IPS-20b (cell line): Measurements from ENCODE around the gene MFN2.
"Not testable (repeated sequence)": the region's sequence is repeated elsewhere in the genome, so short reads cannot be mapped to it uniquely, and the experiment has no call there.

Experiments used
- H3K27ac ChIP-seq: one replicate; pipeline ENCODE4 v1.5.1; 2013; ENCODE audit warnings: low read length
- H3K27me3 ChIP-seq: 2 replicates; pipeline ENCODE4 v1.6.1; 2013; ENCODE audit warnings: mild to moderate bottlenecking, low read length, inconsistent platforms; ENCODE audit not compliant: insufficient read depth
- H3K36me3 ChIP-seq: 2 replicates; pipeline ENCODE4 v1.6.1; 2013; ENCODE audit warnings: low read depth, mild to moderate bottlenecking, inconsistent platforms, low read length, moderate library complexity; ENCODE audit not compliant: insufficient read depth
- H3K4me1 ChIP-seq: 2 replicates; pipeline ENCODE4 v1.6.1; 2013; ENCODE audit warnings: mild to moderate bottlenecking, control low read depth, inconsistent platforms, low read length, moderate library complexity; ENCODE audit not compliant: insufficient read depth
- H3K4me3 ChIP-seq: 2 replicates; pipeline ENCODE4 v1.5.1; 2013; ENCODE audit warnings: mild to moderate bottlenecking, low read length, inconsistent platforms
- H3K9ac ChIP-seq: 2 replicates; pipeline ENCODE4 v1.6.1; 2013; ENCODE audit warnings: low read depth, mild to moderate bottlenecking, inconsistent platforms, low read length, moderate library complexity
- H3K9me3 ChIP-seq: 2 replicates; pipeline ENCODE4 v1.6.1; 2013; ENCODE audit warnings: mild to moderate bottlenecking, low read depth, low read length, inconsistent platforms; ENCODE audit not compliant: insufficient read depth

The MFN2 gene

GRCh38 chr1:12032161-12032621 is 51.9 kb downstream of the MFN2 start:
- H3K4me1 ChIP-seq = no peaks in the 10 kb centered on the region
- no peaks in the 10 kb centered on the region for H3K9me3 ChIP-seq
- H3K36me3 ChIP-seq = peaks cover 42% of the 10 kb centered on the region
- H3K9ac ChIP-seq = no peak overlapping the region
- no peak overlapping the region for H3K27ac ChIP-seq
- H3K4me3 ChIP-seq = no peak overlapping the region
- no peaks in the 10 kb centered on the region for H3K27me3 ChIP-seq

GRCh38 chr1:12033441-12033840 is 53.2 kb downstream of the MFN2 start:
- H3K4me3 ChIP-seq, H3K27ac ChIP-seq, H3K9ac ChIP-seq, H3K4me1 ChIP-seq, H3K9me3 ChIP-seq, H3K27me3 ChIP-seq: not testable (repeated sequence)
- H3K36me3 ChIP-seq = peaks cover 29% of the 10 kb centered on the region

DNA sequence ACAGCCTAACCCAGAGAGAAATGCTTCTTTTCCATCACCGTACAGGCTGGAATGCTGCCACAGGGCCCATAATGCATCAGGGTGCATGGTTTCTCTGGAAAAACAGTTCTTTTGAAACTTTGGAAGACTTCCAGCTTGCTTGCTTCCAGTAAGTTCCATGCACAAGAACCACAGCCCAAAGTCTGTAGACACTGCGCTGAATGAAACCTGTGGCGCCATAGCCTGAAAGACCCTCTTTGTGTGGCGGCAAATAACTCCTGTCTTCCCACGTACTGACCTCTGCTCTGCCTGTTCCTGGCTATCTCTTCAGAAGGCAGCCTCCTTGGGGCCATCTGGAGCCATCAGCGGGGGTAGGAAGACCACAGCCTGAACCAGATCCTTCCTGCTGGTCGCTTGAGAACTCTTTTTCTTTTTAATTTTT is 54.1 kb downstream of the MFN2 start:
- Histone ChIP-seq H3K4me1 (no peaks in the 10 kb centered on the region), H3K9me3 (no peaks in the 10 kb centered on the region), H3K9ac (no peak overlapping the region), H3K36me3 (peaks cover 20% of the 10 kb centered on the region), H3K27ac (no peak overlapping the region), H3K4me3 (no peak overlapping the region), H3K27me3 (no peaks in the 10 kb centered on the region)

GRCh38 chr1:12035312-12035711 is 55.1 kb downstream of the MFN2 start:
- H3K36me3 ChIP-seq = peaks cover 10% of the 10 kb centered on the region
- H3K27me3 ChIP-seq = no peaks in the 10 kb centered on the region
- H3K27ac ChIP-seq = no peak overlapping the region
- no peak overlapping the region for H3K4me3 ChIP-seq
- no peaks in the 10 kb centered on the region for H3K4me1 ChIP-seq
- no peaks in the 10 kb centered on the region for H3K9me3 ChIP-seq
- no peak overlapping the region for H3K9ac ChIP-seq

GRCh38 chr1:12037486-12038355 is 57.5 kb downstream of the MFN2 start:
- Histone ChIP-seq H3K9me3 (no peaks in the 10 kb centered on the region), H3K27me3 (no peaks in the 10 kb centered on the region), H3K9ac (no peak overlapping the region), H3K36me3 (no peaks in the 10 kb centered on the region), H3K4me3 (no peak overlapping the region), H3K27ac (no peak overlapping the region), H3K4me1 (no peaks in the 10 kb centered on the region)

GRCh38 chr1:12038356-12039163 is 58.3 kb downstream of the MFN2 start:
- no peaks in the 10 kb centered on the region for H3K36me3 ChIP-seq
- H3K27me3 ChIP-seq = no peaks in the 10 kb centered on the region
- no peak overlapping the region for H3K9ac ChIP-seq
- no peaks in the 10 kb centered on the region for H3K4me1 ChIP-seq
- H3K4me3 ChIP-seq = no peak overlapping the region
- no peak overlapping the region for H3K27ac ChIP-seq
- H3K9me3 ChIP-seq = no peaks in the 10 kb centered on the region

DNA sequence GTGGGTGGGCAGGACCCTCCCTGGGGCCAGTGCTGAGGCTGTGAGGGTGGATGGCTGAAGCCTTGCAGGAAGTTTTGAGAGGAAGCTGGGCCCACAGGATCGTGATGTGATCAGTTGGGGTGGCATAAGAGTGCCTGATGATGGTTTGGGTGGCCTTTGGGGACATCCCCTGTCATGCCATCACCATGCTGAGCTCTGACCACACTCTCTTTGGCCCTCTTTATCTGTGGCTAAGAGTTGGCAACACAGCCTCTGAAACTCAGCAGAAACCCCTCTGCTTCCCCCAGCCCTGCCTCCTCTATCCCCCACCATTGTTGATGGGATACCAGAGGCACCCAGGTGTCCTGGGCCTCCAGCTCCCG is 58.9 kb downstream of the MFN2 start:
- no peaks in the 10 kb centered on the region for H3K4me1 ChIP-seq
- H3K9ac ChIP-seq = no peak overlapping the region
- H3K4me3 ChIP-seq = no peak overlapping the region
- H3K27me3 ChIP-seq = no peaks in the 10 kb centered on the region
- H3K9me3 ChIP-seq = no peaks in the 10 kb centered on the region
- no peaks in the 10 kb centered on the region for H3K36me3 ChIP-seq
- H3K27ac ChIP-seq = no peak overlapping the region

DNA sequence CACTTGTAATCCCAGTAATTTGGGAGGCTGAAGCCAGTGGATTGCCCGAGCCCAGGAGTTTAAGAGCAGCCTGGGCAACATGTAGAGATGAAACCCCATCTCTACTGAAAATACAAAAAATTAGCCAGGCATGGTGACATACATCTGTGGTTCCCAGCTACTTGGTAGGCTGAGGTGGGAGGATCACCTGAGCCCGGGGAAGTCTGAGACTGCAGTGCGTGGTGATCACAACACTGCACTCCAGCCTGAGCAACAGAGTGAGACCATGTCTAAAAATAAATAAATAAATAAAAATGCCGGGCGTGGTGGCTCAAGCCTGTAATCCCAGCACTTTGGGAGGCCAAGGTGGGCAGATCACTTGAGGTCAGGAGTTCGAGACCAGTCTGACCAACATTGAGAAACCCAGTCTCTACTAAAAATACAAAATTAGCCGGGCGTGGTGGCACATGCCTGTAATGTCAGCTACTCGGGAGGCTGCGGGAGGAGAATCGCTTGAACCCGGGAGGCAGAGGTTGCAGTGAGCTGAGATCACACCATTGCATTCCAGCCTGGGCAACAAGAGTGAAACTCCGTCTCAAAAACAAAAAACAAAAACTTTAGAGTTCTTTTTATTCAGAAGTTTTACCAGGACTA is 59.7 kb downstream of the MFN2 start:
- not testable (repeated sequence) for H3K4me3 ChIP-seq, H3K4me1 ChIP-seq, H3K9me3 ChIP-seq, H3K27me3 ChIP-seq, H3K9ac ChIP-seq, H3K36me3 ChIP-seq, H3K27ac ChIP-seq

- Histone ChIP-seq H3K36me3 (no peaks in the 10 kb centered on the region), H3K9ac (no peak overlapping the region), H3K9me3 (no peaks in the 10 kb centered on the region), H3K27ac (no peak overlapping the region), H3K4me3 (no peak overlapping the region), H3K27me3 (no peaks in the 10 kb centered on the region), H3K4me1 (no peaks in the 10 kb centered on the region)
These were observed 60.3 kb downstream of the MFN2 start for GRCh38 chr1:12040457-12041051.

- H3K27me3 ChIP-seq, H3K9me3 ChIP-seq, H3K4me3 ChIP-seq, H3K9ac ChIP-seq, H3K36me3 ChIP-seq, H3K4me1 ChIP-seq, H3K27ac ChIP-seq: not testable (repeated sequence)
These were observed 64.1 kb downstream of the MFN2 start for GRCh38 chr1:12044187-12044877.

- Histone ChIP-seq H3K36me3 (no peaks in the 10 kb centered on the region), H3K9ac (no peak overlapping the region), H3K27me3 (no peaks in the 10 kb centered on the region), H3K4me3 (no peak overlapping the region), H3K9me3 (no peaks in the 10 kb centered on the region), H3K4me1 (peaks cover 3% of the 10 kb centered on the region; the same call in 1 of the 2 replicates), H3K27ac (no peak overlapping the region)
These were observed 66.5 kb downstream of the MFN2 start for GRCh38 chr1:12046749-12047119.
